HG03342 (cell line): Measurements from ENCODE around the gene KLHL8.

Experiments
- ATAC-seq: cut with Tn5 transposase; IDR thresholded peaks from one replicate; pipeline ENCODE4 v1.9.1; 2021; ENCODE audit warnings: mild to moderate bottlenecking, moderate library complexity; ENCODE audit not compliant: unreplicated experiment

KLHL8 gene

DNA sequence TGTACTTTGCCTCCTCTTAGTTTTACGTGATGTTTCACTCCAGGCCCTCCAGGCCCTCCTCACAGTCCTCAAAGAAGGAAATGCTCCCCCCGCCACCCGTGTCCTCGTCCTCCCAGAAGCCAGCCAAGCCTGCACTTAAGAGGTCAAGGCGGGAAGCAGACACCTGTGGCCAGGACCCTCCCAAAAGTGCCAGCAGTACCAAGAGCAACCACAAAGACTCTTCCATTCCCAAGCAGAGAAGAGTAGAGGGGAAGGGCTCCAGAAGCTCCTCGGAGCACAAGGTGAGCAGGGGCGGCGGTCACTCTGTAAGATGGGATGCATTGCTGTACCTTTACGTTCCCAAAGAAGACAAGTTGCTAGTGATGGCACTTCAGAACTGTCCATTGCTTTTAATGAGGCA is 94.4 kb downstream of the KLHL8 start:
- no peak for ATAC-seq

DNA sequence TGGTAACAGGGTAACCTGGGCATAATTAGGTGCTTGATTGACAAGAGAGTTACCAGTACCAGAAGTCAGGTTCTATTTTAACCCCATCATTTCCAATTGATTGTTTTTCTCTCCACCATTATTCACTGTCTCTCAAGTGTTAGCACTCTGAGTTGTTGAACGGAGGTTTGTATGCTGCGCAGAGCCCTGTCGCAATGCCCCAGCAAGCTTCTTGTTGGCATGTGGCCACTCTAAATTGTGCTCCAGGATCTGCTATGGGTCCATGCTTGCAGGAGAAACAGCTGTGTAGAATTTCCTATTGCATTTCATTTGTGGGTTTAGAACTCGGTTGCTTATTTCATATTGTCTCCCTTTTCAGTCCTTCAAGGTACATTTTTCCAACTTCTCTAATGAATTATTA is 98.2 kb downstream of the KLHL8 start:
- no peak for ATAC-seq

DNA sequence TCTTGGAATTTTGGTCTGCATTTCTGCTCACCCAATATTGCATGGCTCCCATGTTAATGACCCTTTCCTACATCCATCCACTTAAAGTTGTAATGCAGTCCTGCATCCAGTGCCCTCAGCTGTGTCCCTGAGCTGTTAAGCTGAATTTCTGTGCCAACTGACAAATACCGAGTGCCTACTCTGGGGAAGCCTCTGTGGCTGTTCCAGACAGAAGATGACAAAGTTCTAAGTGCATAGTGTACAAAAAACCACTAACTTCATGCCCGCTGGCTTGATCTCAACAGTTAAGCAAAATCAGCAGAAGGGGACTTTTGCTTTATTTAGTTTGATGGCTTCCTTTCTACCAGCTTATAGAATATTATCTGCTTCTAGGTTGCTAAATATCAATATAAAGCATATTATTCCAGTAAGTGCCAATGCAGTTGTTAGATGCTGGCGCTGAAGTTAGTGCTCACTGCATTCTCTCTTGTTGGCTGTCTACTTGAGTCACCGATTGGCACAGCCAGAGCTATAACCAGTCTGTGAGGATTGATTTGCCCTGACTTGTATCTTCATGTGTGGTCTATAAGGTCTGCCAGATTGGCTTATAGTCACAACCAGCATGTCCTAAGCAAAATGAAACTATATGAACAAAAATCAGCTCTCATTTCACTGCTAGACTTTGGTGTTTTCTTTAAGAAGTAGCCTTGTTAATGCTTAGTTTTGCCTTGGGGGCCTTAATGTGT is 98.9 kb downstream of the KLHL8 start:
- ATAC-seq: no peak

DNA sequence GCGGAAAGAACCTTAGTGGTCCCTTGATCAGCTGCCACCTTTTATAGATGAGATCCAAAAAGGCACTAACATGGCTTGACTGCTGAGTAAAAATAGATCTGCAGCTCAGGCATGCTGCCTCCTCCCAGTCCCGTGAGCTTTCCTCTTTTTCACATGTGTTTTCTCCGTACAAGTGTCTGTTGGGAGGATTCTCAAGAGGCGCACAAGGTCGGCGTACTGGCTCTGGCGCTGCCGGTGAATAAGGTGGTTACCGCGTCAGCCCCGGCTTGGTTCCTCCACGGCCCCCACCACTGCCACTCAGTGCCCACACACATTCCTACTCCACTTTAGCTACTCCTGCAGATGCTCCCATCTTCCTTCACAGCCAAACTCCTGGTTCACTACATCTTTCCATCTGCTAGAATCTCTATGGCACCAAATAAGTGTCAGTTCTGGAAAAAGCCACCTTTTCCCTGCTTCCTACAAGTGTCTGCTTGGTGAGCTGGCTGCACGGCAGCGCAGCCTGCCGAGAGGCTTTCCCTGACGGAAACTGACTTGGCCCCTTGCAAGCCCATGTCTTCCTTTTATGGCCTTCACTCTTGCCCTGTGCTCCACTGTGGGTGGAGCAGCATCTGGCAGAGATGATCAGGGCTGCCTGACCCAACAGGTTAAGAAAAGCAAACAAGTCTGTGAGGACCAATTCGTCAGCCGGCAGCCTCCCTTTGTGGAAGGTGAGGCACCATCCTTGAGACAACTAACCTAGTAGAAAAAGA is 99.8 kb downstream of the KLHL8 start:
- ATAC-seq: no peak

DNA sequence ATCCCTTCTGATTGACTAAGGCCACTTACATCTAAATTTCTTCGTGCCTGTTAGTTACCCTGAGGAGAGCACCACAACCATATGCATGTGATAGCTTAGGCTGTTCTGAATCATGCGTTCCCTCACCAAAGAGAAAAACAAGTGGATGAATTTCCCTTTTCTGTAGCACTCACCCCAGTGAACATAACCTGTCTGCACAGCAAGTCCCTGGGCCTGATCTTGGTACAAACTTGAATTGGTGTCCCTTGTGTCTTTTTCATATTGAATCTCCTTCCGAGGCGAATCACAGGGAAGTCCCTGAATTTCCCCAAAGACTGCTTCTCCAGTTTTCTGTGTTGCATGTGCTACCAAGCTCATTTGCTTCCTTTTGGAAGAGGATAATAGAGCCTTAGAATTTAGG is 100.4 kb downstream of the KLHL8 start:
- no peak for ATAC-seq

DNA sequence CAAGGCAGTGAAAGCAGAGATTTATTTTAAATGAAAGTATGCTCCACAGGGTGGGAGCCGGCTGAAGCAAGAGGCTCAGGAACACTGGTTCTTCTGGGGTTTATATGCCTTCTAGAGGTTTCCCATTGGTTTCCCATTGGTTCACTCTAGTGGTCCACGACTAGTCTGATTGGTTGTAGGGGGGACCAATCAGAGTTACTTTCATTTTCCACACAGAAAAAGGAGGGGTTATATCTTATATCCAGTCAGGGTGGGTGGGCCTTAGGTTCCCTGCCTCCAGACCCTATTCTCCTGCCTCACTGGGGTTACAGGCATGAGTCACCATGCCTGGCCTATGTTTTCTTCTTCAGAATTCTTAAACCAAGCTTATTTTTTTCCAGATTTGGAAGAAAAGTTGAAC is 101.6 kb downstream of the KLHL8 start:
- ATAC-seq: no peak

DNA sequence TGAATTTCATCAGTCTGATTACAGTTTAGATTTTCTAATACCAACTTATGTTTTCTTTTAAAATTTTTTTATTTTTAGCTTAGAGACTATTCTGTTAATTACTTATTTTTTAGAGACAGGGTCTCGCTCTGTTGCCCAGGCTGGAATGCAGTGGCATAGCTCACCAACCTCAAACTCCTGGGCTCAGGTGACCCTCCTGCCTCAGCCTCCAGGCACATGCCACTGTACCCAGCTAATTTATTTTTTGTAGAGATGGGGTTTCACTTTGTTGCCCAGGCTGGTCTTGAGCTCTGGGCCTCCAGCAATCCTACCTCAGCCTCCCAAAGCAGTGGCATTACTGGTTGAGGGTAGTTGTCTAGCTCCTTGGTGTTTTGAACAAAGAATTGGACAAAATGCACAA is 102.0 kb downstream of the KLHL8 start:
- no peak for ATAC-seq

DNA sequence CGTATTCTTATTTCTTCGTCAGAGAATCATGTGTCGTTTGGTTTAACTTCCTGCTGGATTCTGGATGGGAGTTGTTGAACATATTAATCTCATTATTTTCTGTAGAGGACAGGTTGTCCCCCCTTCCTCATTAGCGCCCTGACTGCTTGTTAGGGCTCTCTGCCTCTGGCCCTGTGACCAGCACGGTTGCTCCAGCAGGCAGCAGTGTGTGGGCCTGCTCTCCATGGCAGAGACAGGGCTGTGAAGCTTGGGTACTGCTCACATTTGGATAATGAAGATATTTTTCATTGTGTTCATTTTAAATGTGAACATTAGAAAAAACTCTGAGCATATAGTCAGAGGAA is 102.7 kb downstream of the KLHL8 start:
- ATAC-seq: no peak

DNA sequence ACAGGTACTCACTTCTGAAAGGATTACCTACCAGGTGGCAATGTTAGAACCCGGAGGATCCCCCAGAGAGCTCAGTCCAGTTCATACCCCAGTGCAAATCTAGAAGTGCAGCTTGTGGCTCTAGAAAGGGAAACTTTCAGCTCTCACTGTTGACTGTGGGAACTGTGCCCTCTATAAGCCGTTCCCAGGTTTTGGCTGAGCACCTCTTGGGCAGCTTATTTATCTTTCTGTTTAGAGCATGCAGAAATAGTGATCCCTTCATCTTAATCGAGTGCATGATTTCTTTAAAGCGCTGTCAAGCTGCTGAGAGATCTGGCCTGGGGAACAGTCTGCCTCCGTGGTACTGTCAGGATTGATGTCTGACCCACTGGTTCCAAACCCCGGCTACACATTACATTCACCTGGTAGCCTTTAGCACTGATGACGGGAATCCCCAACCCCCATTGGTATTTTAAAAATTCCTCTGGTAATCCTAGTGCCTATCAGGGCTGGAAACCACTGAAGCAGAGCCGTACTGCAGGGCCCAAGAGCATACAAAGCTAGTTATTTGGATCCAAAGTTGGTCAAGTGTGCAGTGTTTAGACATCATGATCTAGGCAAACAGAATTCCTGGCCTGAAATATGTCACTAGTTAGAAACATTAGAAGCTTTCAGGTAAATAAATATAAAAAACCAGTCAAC is 103.2 kb downstream of the KLHL8 start:
- ATAC-seq: no peak

DNA sequence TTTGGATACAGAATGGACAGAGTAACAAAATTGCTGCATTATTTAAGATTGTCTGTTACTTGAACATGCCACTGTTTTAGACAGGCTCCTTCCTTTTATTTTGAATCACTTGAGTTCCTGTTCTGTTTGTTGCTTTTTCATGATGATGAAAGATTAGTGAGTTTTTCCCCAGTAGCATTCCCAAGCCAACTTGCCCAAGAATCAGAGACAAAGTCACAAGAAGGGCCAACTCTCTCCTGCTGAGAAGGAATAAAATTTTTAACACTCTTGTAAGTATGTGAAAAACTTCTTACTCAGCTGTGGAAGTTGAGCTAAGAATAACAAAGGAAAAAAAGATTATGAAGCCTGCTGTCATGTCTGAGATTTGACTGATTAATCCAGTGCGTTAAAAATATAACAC is 104.2 kb downstream of the KLHL8 start:
- ATAC-seq: no peak

DNA sequence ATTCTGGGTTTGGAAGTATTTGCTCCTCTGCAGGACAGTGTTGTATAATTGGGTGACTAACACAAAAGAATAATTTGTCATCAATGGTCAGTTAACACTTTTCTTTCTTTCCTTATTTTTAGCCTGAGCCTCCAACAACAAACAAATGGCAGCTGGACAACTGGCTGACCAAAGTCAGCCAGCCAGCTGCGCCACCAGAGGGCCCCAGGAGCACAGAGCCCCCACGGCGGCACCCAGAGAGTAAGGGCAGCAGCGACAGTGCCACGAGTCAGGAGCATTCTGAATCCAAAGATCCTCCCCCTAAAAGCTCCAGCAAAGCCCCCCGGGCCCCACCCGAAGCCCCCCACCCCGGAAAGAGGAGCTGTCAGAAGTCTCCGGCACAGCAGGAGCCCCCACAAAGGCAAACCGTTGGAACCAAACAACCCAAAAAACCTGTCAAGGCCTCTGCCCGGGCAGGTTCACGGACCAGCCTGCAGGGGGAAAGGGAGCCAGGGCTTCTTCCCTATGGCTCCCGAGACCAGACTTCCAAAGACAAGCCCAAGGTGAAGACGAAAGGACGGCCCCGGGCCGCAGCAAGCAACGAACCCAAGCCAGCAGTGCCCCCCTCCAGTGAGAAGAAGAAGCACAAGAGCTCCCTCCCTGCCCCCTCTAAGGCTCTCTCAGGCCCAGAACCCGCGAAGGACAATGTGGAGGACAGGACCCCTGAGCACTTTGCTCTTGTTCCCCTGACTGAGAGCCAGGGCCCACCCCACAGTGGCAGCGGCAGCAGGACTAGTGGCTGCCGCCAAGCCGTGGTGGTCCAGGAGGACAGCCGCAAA is 106.0 kb downstream of the KLHL8 start:
- no peak for ATAC-seq

DNA sequence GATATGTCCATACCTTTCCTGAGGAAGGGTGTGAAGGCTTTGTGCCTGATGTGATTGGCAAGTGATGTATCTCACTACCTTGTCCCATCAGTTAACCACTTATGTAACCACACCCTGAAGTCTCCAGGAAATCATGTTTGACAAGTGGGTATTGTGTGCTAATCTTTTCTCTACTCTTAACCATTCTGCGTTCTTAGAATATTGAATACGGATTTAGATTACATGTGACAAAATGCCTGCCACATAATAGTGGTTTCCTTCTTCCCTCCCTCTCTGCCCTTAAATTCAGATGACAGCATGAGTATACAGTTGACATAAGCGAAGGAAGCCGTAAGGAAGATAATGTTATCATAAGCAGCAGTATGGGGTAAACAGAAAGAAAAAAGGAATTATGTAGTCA is 108.4 kb downstream of the KLHL8 start:
- ATAC-seq: no peak
